Stomach (tissue), 4 donors: ENCODE measurements around the gene CCNB2.

ENCODE experiments used
- POLR2AphosphoS5 ChIP-seq, 3 donors: sonication (generic); formaldehyde crosslinking; IDR thresholded peaks; one replicate each; pipeline ENCODE4 v1.6.1; 2016; ENCODE audit warnings: antibody characterized with exemption in 3 of 3
- TF ChIP-seq, protein P1 (sequence below), 7 experiments: fragments of 450-650 bp in 4 of 7; fragments of 200-600 bp in 3 of 7; sonication (generic) in 3 of 7; IDR thresholded peaks; one replicate each; pipeline ENCODE4 v1.5.1; 2016 to 2019; ENCODE audit warnings: antibody characterized with exemption in 7 of 7, control low read depth in 2 of 7, mild to moderate bottlenecking in 1 of 7

DNA sequence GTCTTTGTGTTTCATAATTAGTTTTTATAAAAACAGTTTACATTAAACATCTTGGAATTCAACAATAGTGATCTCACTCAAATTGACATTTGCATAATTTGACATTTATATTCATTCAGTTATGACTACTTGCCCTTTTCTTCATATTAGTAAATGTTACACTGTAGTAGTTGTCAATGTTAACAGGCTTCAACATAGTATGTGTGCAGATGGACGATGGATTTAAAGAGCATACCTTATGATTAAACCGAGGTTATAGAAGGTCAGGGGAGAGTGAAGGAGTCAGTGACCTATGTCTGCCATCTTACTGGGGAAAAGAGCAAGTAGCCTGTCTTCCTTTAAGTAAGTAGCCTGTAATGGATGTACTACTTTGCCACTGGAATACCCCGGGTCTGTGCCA is 8.5 kb upstream of the CCNB2 start:
- no peak for TF ChIP-seq POLR2AphosphoS5 (IDR thresholded peaks at IDR 0.05)
- TF ChIP-seq, protein P1, sequence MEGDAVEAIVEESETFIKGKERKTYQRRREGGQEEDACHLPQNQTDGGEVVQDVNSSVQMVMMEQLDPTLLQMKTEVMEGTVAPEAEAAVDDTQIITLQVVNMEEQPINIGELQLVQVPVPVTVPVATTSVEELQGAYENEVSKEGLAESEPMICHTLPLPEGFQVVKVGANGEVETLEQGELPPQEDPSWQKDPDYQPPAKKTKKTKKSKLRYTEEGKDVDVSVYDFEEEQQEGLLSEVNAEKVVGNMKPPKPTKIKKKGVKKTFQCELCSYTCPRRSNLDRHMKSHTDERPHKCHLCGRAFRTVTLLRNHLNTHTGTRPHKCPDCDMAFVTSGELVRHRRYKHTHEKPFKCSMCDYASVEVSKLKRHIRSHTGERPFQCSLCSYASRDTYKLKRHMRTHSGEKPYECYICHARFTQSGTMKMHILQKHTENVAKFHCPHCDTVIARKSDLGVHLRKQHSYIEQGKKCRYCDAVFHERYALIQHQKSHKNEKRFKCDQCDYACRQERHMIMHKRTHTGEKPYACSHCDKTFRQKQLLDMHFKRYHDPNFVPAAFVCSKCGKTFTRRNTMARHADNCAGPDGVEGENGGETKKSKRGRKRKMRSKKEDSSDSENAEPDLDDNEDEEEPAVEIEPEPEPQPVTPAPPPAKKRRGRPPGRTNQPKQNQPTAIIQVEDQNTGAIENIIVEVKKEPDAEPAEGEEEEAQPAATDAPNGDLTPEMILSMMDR (IDR thresholded peaks at IDR 0.05): no peak
